GM18873 (cell line): ENCODE measurements around the gene XPR1.

Experiments used
- ATAC-seq: cut with Tn5 transposase; IDR thresholded peaks from one replicate; pipeline ENCODE4 v1.9.1; 2021; ENCODE audit warnings: mild to moderate bottlenecking, moderate library complexity, moderate number of reproducible peaks; ENCODE audit not compliant: unreplicated experiment, low FRiP score

Gene XPR1

GRCh38 chr1:180924939-180925338, 293.1 kb downstream of the XPR1 start:
- no peak for ATAC-seq

GRCh38 chr1:180925471-180926051, 293.7 kb downstream of the XPR1 start:
- ATAC-seq: no peak

GRCh38 chr1:180926164-180926981, 294.6 kb downstream of the XPR1 start:
- ATAC-seq: no peak

DNA sequence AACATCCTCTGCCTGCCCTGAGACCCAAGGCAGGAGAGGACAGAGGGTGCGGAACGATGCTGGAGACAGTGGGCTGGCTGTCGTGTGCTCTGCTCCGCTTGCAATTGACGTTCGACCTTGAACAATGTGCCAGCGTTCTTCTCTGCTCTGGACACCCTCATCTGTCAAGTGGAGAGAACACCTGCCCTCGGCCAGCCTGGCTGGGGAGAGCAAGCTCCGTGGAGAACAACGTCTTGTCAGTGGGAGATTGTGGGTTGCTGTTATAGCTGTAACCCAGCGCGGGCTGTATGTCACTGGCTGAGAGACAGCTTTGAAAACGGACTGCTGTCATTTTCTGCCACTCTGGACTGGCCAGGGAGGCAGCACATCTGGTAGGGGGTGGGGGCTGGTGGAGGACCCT, 295.5 kb downstream of the XPR1 start:
- ATAC-seq: no peak

GRCh38 chr1:180927841-180928240, 296.0 kb downstream of the XPR1 start:
- no peak for ATAC-seq

- ATAC-seq: no peak
Measured at GRCh38 chr1:180928331-180929230, 296.8 kb downstream of the XPR1 start.

- ATAC-seq: no peak
Measured at GRCh38 chr1:180929389-180929788, 297.6 kb downstream of the XPR1 start.

DNA sequence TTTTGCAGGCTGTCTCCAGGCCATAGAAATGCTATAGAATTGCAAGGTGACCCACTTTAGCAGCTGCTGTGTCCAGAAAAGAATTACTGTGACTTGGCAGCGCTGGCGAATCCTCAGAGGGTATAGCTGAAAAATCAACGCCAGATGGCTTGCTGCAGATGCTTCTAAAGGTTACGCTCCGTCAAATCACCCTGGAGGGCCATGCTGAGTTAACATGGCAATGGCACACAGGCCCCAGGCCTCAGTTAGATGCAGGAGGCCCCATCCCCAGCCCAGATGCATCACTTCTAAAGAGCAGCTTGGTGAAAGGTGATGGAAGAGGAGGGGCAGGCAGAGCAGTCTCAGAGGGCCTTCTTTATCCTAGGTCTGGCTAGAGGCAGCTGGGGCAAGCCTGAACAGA, 298.9 kb downstream of the XPR1 start:
- no peak for ATAC-seq

GRCh38 chr1:180931529-180931928, 299.7 kb downstream of the XPR1 start:
- no peak for ATAC-seq

GRCh38 chr1:180932378-180932777, 300.6 kb downstream of the XPR1 start:
- ATAC-seq: no peak

DNA sequence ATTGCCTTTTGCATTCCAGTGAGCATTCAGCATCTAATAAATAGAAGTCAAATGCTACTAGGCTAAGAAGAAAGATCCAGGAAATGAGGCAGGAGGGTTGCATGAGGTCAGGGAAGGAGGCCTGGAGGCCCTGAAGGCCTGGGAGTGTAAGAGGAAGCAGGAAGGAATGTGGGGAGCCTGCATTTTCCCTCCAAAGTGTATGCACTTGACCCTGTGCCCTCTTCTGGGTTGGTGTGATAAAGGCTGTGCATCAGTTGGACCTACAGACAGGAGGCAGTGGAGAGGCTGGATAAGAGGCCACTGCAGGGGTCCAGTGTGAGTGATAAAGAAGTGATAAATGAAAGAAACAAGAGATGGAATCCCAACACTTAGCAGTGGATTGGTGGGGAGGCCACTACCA, 301.3 kb downstream of the XPR1 start:
- no peak for ATAC-seq

DNA sequence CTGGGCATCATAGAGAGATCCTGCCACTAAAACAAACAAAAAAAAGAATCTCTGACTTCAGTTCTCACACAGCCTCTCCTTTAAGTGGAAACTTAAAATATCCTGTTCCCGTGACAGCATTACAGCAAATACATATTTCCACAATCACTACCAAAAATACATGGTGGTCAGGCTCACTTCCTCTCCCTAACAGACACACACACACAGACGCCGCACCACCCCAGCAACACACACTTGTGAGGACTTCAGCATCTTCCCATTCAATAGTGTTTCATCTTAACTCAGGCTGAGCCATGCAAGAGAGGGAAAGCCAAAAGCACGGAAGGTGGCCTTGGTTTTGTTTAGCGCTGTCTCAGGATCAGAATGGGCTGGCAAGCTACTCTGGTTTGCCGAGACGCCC, 302.7 kb downstream of the XPR1 start:
- ATAC-seq: no peak

GRCh38 chr1:180935326-180936109, 303.7 kb downstream of the XPR1 start:
- ATAC-seq: no peak

GRCh38 chr1:180936110-180937011, 304.5 kb downstream of the XPR1 start:
- ATAC-seq: no peak

DNA sequence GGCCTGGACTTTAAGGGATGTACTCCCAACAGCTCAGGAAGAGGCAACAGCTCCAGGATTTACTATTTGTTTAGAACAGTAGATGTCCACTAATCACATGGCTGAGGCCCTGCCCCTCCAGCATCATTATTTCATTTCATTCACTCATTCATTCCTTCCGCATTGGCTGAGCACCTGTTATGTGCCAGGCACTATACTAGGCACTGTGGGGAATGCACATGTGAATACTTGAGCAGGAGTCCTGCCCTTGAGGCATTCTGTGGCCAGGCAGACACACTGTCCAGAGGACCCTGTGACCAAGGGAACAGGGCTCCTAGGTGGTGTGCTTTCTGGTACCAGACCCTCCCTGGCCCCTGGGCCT, 305.2 kb downstream of the XPR1 start:
- no peak for ATAC-seq

DNA sequence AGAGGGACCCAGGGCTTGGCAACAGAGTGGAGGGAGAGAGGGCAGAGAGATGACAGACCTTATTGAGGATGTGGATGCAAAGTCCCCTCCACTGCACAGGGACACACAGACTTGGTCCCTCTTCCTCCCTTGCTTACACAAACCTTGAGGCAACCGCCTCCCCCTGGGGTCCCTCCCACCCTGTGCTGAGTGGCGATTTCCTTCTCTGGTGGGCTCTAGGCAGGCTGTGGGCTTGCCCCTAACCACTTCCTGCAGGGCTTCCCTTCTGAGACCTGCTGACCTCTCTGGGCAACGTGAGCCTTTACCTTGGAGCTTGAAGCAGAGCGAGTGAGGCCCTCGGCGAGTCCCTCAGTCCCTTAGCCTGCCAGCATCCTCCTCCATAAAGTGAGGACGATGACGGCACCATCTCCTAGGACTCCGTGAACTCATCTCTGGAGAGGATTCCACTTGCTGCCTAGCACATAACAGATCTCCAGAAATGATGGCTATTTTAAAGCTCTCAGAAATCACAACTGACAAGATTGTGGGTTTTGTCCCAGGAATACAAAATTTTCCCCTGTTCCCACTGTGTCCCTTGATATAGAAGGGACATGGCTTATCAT, 305.9 kb downstream of the XPR1 start:
- ATAC-seq: no peak

GRCh38 chr1:180939073-180939710, 307.4 kb downstream of the XPR1 start:
- no peak for ATAC-seq

DNA sequence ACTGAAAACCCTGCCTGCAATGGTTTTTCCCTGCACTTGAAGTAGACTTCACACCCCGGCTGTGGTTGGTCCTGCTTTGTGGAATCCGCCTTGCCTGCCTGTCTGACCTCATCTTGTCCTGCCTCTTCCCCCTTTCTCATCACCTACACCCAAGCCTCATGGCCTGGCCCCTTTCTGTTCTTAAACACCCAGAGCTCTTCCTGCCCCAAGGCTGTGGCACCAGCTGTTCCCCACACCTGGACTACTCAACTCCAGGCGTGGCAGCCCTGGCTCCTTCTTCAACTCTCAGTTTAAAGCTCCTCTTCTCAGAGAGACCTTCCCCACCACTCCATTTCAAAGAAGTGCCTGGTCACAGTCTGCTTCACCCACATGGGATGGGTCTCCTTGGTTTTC, 307.9 kb downstream of the XPR1 start:
- no peak for ATAC-seq
